HS-5 (cell line): ENCODE measurements around the gene ABCB4.

ENCODE experiments used
- DNase-seq: peaks from one replicate; pipeline ENCODE4 v3.0.0-alpha.2; 2012; ENCODE audit warnings: low read depth

ABCB4 gene

DNA sequence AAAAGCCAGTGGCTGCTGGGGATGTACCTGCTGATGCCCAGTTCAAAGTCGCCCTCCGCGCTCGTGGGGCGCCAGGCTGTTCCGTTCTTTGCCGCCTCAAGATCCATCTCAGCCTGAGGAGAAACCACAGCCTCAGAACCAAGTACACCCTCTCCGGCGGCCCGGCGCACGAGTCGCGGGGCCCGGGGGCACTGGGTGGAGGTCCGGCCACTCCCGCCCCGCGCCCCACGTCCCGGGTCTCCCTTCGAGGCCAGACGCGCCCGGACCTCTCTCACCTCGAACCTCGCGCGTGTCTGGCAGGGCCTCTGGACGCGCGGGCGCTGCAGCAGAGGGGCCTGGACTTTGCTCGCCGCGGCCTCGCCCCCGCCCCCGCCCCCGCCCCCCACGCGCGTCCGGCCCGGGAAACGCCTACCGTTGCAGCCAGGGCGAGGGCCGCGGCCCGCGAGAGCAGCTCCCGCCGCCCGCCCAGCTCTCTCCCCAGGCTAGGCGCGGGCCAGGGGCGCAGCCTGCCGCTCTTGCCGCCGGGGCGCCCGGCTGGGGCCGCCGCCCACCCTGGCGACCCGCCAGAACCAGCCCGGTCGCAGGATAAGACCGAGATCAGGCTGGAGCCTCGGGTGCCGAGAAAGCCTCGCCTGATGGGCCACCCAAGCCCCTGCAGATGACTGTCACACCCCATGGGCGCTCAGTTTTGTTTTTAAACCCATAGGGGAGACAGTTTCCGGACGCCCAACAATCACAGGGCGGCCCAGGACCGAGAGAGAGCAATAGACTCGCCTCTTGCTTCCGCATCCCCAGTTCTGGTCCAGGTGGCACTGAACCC, at the start of gene ABCB4:
Gene ABCB4, minus strand, starts transcription at position 322 of the 820 bp plus-strand sequence. Its CDS starts 215 bp downstream, at position 107.
- DNase-seq = no peak

DNA sequence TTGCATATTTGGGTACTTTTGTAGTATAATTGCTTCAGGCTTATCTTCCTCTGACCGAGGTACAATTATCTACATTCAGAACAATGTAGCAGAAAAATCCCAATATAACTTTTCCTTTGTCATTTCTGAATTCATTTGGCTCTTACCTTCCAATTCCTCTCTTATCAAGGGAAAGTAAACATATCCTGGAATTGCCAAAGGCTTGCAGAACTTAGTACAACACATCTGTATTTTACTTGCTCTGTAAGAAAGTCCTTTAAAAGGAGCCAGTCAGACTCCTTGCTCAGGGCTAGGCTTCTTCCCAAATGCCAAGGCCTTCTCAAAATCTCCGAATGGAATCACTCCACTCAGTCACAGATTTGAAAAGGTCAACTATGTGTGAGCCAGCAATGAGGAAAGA, 43.3 kb upstream of the ABCB4 start:
- no peak for DNase-seq

DNA sequence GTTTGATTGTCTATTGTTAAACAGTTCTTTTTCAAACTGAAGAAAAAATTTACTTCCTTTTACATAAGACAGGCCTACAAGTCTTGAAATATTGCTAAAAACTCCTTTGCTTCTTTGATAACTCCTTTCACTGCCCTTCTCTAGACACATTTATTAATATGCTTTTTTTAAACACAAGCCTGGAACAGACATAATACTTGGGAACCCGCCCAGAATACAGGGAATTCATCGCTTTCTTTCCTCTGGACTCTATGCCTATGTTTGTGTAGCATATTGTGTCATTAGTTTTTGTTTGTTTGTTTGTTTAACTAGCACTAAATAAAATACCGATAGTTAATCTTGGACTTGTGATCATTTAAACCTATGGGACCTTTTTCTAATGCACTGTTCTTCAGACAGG, 42.4 kb upstream of the ABCB4 start:
- no peak for DNase-seq

DNA sequence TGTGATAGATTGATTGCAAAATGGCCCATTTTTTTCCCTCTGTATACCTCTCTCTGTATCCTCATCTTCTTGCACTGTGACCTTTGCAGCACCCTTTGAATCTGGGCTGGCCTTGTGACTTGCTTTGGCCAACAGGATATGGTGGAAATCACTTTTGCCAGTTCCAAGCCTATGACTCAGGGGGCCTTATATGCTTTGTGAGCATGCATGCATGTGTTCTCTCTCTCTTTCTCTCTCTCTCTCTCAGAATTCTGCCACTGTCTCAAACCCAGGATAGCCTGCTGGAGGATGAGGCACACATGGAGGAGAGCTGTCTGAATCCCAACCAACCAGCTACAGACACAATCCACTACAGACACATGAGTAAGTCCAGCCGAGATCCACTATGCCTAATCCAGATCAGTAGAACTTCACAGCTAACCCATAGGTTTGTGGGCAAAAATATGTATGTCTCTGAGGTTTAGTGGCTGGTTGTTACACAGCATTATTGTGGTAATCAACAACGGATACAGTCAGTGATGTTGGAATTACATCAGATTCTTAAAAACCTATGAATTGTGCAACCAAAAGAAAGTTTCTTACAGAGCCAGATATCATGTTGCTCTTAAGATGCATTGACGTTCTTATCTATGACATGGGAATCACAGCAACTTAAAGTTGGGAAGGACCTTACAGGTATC, 41.8 kb upstream of the ABCB4 start:
- DNase-seq = peak; percentile 9

DNA sequence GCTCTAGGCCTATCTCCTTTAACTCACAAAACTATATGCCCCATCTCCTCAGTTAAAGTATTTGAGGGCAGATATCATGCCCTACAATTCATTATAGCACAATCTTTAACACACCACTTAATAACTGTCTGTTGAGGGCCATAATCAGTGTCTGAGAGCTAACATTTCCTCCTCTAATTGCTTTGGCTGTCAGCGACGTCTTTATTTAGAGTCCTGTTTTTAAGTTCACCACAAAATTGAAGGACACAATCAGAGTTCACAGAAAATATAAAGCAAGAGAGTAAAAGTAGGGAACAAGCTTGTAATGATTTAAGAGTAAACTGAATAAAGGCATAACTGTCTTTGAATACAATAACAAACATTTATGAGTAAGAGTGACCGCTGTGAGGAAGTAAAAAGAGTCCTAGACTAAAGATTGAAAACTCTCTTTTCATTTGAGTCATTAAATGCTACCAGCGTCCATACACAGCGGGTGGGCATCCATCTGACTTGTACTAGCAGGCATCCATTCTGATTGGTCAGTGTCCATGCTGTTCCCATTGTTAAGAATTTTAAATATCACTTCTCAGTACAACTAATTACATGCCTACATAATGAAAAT, 38.4 kb upstream of the ABCB4 start:
- no peak for DNase-seq

DNA sequence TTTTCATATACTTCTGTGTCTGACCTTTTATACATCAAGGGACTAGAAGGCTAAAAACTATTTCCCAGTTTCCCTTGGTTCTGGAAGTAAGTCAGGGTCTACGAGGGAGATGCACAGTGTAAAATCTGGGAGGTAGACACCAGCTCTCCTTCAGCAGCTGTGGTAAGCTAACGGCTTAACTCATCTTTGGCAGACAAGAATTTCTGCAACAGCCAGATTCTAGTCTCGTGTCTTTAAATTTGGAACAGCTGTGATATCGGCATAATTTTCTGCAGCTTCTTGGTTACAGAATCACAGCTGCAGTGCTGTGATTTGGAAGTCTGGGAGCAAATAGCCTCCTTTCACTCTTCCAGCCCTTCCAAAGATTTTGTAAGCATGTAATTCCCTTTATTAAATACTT, 37.4 kb upstream of the ABCB4 start:
- DNase-seq = no peak

DNA sequence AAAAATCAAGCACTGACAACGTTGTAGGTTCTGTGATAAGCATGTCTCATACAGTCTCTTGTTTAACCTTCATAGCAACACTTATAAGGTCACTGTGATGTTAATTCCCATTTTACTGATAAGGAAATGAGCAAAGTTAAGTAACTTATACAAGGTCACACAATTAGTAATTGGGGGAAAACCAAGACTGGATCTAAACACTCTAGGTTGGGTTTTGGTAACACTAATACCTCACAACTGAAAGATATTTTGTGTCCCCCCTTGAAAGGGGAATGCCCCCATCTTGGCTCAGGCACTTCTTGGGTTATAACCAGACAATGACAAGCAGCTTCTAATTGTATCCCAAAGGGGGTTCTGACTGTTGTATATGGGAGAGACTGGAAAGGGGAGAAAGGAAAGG, 36.0 kb upstream of the ABCB4 start:
- no peak for DNase-seq

DNA sequence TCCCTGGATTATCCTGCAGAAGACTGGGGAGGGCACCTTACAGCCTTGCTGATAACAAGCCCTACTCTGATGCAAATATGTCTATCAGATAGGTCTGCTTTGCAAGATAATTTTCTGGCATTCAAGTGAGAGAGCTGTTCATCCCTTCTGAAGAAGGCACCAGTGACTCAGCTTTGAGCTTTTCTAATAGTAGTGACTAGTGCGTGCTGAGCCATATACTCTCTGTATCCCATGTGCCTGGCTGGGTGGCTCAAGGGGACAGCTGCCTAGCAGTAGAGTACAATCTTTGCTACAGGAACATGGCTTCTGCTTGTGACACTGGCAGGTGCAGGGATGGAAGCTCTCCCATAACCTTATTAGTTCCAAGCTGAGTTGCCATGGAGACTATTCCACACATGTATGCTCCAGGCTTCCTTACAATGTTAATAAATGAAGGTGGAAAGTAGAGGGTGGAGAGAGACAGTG, 35.0 kb upstream of the ABCB4 start:
- no peak for DNase-seq

DNA sequence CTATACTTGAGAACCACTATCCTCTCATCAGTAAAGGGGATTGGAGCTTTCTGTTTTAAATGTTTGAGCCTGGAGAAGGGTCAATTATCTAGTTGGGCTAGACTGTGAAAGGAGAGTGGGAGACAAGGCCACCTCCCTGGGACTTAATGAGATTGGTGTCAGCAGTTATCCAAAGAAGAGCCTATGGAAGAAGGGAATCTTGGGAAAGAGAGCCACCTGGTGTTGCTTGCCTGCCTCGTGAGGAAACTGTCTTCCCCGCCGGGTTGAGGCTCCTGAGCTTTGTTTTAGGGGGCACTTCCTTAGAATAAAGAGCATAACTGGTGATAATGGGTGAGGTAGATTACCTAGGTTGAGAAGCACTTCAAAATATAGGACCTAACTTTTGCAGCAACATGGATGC, 32.0 kb upstream of the ABCB4 start:
- no peak for DNase-seq

DNA sequence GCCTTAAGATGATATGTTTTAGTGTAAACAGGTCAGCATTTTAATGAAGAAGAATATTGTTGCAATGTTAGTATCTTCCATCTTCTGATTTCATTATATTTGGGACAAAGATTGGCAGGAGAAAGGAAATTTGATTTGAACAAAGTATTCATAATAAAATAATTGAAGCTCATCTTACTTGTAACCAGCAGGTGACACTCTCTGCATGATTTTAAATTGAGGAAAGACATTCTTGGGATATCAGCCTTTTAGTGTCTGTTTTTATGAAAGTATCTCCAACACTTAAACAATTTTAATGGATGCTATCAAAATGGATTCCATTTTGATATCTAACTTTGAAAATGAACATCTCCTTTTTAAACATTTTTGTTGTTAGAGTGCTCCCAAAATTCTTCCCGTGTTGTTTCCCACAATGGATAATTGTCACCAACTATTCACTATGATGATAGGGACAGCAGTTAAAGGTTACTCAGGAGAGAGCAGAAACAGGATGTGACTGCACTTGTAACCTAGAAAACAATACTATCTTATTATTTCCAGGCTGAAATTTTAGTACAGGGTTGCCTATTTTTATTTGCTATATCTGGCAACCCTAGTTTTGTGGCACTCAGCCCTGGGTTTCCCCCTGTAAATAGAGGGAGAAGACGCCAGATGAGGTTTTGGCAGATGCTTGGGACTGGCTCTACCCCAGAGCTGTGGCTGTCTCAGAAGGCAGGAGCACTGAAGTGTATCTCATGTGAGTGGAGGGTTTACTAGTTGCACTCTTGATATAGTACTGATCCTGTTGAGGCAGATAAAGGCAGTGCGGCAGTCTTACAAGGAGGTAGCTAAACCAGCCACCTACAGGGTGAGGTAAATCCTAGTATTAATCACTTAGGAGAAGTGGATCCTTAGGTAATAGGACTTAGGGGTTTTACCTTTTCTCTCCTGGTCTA, 31.0 kb upstream of the ABCB4 start:
- no peak for DNase-seq

DNA sequence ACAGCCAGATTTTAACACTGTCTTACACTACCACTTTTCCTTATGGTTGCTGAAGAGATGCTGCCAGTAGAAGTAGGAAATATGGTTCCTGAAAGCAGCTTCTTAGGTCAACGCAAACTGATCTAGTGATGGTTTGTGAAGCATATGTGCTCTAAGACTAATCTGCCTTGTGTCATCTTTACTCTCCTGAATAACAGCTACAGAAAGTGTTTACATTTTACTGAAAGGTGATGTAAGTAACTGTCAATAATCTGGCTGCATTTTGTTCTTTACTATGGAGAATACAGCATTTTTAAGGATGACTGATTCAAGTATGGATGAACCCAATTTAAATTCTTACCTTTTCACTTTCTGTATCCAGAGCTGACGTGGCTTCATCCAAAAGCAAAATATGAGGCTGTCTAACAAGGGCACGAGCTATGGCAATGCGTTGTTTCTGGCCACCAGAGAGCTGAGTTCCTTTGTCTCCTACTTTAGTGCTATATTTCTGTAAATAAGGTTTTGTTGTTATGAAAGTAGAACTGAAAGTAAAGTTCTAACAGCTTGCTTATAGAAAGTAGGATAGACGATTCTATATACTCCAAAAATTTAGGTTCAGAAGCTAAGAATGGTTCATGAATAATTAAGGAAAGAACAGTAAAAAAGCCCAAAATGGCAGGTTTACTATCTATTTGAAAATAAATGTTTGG, 30.2 kb upstream of the ABCB4 start:
- DNase-seq = no peak

DNA sequence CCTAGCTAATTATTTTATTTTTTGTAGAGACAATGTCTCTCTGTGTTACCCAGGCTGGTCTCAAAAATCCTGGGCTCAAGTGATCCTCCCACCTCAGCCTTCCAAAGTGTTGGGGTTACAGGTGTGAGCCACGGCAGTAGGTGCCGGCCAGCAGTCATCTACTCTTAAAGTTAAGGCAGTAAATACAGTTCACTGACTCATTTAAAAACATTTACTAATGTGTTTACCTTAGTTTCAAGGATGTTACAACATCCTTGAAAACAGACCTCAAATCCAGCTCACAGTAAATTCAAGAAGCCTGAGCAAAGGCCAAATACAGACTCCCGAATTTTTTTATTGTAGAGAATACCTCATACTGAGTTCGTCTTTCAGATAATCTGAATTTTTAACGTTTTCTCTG, 29.6 kb upstream of the ABCB4 start:
- DNase-seq = no peak

DNA sequence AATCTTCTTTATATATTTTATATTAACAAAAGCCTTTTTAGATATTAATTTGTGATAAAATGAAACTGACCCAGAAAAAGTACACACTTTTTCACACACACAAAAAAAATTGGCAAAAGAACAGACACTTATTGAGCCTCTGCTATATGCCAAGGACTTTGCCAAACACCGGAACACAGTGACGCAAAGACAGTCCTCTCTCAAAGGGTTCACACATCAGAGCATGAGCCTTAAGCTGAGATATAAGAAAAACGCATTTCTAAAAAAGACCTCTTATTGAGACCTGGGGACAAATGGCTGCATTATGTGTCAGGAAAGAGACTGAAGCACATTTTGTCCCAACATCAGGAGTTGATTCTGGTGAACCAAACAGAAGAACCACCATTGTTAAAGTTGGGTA, 24.0 kb upstream of the ABCB4 start:
- DNase-seq = no peak

DNA sequence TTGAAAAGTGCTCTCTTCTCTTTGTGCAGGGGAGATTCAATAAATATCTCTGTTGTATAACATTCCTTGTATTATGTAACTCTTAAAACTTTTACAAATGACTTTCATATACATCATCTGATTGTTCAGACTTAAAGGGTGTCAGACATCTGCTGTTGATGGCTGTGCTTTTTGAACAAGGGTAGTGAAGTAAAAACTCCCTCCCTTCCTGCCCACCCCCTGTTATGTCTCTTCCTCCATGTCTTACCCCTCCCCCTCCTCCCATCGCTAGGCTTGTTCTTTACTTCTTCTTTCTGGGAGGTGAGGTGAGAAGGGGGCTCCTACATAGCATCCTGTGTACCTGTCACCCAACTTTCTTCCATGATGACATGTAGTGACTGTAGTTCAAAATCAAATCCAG, 23.4 kb upstream of the ABCB4 start:
- no peak for DNase-seq

DNA sequence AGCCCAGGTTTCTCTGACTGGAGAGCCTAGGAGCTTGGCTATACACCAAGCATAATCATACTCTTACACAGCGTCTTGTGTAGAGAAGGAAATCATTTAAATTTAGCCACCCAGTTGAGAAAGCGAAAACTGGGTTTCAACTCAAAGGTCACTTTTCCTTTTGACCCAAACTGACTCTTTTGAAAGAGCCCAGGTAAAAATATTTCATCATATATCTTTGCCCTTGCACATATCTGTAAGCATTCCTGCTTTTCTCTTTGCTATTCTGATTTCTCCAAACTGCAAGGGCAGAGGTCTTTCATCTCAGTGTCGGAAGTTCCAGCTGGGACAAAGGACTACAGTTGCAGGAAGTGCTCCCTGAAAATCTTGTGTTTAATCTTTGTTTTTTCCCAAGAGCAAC, 22.0 kb upstream of the ABCB4 start:
- no peak for DNase-seq

DNA sequence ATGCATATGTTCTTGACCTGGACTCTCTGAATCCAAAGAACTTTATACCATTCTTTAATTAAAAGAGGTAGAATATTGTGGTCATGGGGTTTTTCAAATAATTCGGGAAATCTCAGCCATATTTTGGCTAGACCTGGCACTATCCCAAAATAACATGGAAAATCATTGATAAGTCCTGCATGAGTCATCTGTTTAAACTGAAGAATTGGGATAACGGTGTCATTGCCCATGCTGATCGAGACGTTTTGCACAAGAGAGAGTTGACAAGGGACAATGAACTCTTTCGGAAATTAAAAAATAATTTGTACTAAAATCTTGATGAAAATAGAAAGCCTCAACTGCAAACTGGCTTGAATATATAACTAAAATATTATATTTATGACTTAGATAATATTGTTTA, 19.9 kb upstream of the ABCB4 start:
- DNase-seq = no peak

DNA sequence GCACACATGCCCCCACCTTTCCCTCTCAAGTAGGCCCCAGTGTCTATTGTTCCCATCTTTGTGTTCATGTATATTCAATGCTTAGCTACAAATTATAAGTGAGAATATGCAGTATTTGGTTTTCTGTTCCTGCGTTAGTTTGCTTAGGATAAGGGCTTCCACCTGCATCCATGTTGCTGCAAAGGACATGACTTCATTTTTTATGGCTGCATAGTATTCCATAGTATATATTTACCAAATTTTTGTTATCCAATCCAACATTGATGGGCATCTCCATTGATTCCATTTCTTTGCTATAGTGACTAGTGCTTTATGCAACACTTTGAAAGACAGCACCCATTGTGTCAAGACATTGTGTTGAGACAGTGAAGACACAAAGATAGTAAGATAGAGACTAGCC, 19.0 kb upstream of the ABCB4 start:
- DNase-seq = no peak

DNA sequence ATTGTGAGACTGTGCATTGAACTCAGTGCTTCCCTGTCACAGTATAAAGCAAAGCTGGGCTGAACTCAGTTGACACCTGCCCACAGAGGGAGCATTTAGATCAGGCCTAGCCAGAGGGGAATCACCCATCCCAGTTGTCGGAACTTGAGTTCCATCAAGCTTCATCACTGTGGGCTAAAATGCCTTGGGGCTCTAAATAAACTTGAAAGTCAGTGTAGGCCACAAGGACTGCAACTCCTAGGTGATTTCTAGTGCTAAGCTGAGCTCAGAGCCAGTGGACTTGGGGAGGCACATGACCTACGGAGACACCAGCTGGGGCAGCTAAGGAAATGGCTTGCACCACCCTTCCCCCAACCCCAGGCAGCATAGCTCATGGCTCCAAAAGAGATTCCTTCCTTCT, 7.7 kb upstream of the ABCB4 start:
- DNase-seq = no peak

DNA sequence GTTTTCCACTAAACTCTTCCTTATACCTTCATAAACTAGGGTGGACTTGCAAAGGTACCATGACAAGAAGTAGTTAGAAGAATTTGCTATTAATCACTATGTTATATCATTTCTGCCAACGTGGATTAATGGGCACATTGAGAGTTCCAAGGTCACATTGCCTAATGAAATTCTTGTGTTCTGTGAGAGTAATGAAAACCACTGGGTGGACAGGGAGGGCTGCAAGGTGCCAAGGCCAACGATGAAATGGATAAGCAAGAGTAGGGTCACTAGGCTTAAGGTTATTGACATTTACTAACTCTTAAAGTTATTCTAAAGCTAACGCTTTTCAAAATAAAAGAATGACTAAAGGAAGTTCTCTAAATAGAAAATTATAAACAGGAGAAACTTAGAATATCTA, 6.6 kb upstream of the ABCB4 start:
- no peak for DNase-seq

DNA sequence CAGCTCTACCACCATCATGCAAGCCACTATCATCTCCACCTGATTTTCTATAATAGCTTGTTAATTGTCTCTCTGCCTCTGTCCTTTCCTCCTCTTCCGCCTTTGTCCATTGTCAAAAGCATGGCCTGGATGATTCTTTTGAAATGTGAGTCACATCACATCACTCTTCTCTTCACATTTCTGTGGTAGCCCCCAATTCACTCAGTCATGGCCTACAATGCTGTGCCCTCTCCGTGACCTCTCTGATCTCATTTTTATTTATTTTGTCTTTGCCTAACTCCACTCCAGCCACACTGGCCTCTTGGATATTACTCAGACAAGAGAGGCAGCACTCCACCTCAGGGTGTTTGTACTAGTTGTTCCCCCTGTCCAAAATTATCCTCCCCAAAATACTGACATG, 4.9 kb upstream of the ABCB4 start:
- no peak for DNase-seq

DNA sequence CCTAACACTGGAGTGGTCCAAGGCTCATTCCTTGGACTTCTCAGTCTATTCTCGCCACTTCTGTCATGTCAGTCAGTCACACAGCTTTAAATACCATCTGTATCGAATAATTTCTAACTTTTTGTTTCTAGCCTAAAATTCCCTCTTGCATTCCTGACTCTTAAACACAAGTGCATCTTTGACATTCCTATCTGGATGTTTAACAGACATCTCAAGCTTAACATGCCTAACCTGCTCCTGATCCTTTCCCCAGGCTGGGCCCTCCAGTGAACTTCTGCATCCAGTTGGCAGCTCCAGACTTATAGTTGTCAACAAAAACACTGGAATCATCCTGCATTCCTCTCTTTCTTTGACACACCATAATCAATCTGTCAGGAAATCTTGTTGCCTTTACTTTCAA, 4.5 kb upstream of the ABCB4 start:
- no peak for DNase-seq

DNA sequence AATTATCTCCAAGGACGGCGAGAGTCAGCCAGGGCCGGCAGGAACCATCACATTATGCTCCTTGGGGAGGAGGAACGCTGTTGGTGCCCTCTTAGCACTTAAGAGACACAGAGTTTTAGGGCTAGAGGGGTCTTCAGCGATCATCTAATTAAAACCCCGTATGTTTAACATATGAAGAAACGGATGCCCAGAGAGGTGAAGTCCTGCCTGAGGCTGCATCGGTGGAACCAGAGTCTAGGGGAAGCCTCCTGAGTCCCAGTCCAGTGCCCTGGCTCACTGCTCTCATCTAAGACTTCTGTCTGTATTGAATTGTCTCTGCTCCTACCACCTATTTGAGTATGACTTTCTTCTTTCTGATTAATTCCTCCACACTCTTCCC, 688 bp upstream of the ABCB4 start:
- no peak for DNase-seq
